NK-92 treated with Interleukin-12 subunit alpha and Interleukin-12 subunit beta, amount 100 ng/mL, for 24 hours (cell line): ENCODE measurements around the gene P2RY13.

Experiments
- DNase-seq: peaks from one replicate; lab custom pipeline; 2025; lab: John Stamatoyannopoulos, UW

The P2RY13 gene

GRCh38 chr3:151329363-151329762 lies at the start of gene P2RY13:
Gene P2RY13, minus strand, starts transcription at chr3:151329549. Its CDS starts 21 bp downstream, at chr3:151329528.
- DNase-seq: no peak

- DNase-seq: no peak
Measured at GRCh38 chr3:151377768-151378385, 48.5 kb upstream of the P2RY13 start.

- no peak for DNase-seq
Measured at GRCh38 chr3:151372063-151372820, 42.9 kb upstream of the P2RY13 start.

GRCh38 chr3:151371526-151371925 lies 42.2 kb upstream of the P2RY13 start:
- no peak for DNase-seq

- no peak for DNase-seq
Measured at GRCh38 chr3:151367448-151367847, 38.1 kb upstream of the P2RY13 start.

GRCh38 chr3:151366993-151367392 lies 37.6 kb upstream of the P2RY13 start:
- DNase-seq: no peak

- no peak for DNase-seq
Measured at GRCh38 chr3:151362751-151363174, 33.4 kb upstream of the P2RY13 start.

GRCh38 chr3:151357463-151357850 lies 28.1 kb upstream of the P2RY13 start:
- no peak for DNase-seq

GRCh38 chr3:151356794-151357462 lies 27.6 kb upstream of the P2RY13 start:
- no peak for DNase-seq

- no peak for DNase-seq
Measured at GRCh38 chr3:151351648-151352047, 22.3 kb upstream of the P2RY13 start.

GRCh38 chr3:151351219-151351618 lies 21.9 kb upstream of the P2RY13 start:
- no peak for DNase-seq

- DNase-seq: no peak
Measured at GRCh38 chr3:151350656-151351055, 21.3 kb upstream of the P2RY13 start.

- no peak for DNase-seq
Measured at GRCh38 chr3:151347432-151347831, 18.1 kb upstream of the P2RY13 start.

GRCh38 chr3:151346292-151346691 lies 16.9 kb upstream of the P2RY13 start:
- no peak for DNase-seq

GRCh38 chr3:151345859-151346258 lies 16.5 kb upstream of the P2RY13 start:
- no peak for DNase-seq

GRCh38 chr3:151331696-151332095 lies 2.3 kb upstream of the P2RY13 start:
- no peak for DNase-seq

GRCh38 chr3:151330899-151331298 lies 1.6 kb upstream of the P2RY13 start:
- DNase-seq: no peak

GRCh38 chr3:151330379-151330778 lies 1.0 kb upstream of the P2RY13 start:
- no peak for DNase-seq

GRCh38 chr3:151328298-151328995 lies 902 bp downstream of the P2RY13 start:
- no peak for DNase-seq

GRCh38 chr3:151327571-151328198 lies 1.7 kb downstream of the P2RY13 start:
- DNase-seq: no peak

- DNase-seq: no peak
Measured at GRCh38 chr3:151322511-151322910, 6.8 kb downstream of the P2RY13 start.

GRCh38 chr3:151321526-151321925 lies 7.8 kb downstream of the P2RY13 start:
- DNase-seq: no peak
